ENCODE data around the gene LUC7L3. TPM values are rescaled to one million over a fixed set of nuclear protein-coding genes. Genes with fewer than 3 reads are reported as not detected.

LUC7L3 gene
- total and polyA plus RNA-seq, 2 donors (not counting 1 experiment from before 2014, with no cell fraction given), result 42.9 to 311 TPM

DNA sequence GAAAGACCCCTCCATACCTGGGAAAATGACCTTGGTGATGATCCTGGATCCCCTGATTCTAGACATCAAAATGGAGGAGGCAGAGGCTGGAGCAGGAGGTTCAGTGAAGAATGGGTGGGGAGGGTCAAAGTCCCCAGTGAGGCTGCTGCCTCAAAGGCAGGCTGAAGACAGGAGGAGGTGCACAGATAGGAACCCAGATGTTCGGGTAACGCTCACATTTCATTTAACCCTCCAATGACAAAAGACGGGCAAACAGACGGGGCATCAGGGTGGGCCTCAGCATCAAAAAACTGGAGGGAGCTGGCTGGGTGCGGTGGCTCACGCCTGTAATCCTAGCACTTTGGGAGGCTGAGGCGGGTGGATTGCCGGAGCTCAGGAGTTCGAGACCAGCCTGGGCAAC lies 48.0 kb downstream of the LUC7L3 start, which contains the start of gene ANKRD40CL:
ANKRD40CL (minus strand) TSS at position 73 of the 400 bp plus-strand sequence. CDS start 605 bp downstream, outside the sequence.
- Histone ChIP-seq H3K27ac (ENCODE audit: low read length in 2 of 2) (no peak within 1 kb of the TSS), H3K79me2 (ENCODE audit: control insufficient read depth, insufficient read depth, low read length) (no peaks in the 10 kb centered on the region), H3K4me2 (replicated peaks; ENCODE audit: low read depth, low read length, poor library complexity, severe bottlenecking) (no peak within 1 kb of the TSS), H3K27me3 (replicated peaks in 1 of 4; ENCODE audit: control extremely low read depth in 1 of 4, control insufficient read depth in 3 of 4, insufficient read depth in 4 of 4, low read length in 3 of 4) (no peaks in the 10 kb centered on the region), H3K36me3 (replicated peaks in 1 of 2; ENCODE audit: control extremely low read depth in 1 of 2, control insufficient read depth in 1 of 2, extremely low read depth in 1 of 2, insufficient read depth in 2 of 2, low read length in 1 of 2) (no peaks in the 10 kb centered on the region), H3K9ac (ENCODE audit: low read length) (no peak within 1 kb of the TSS), H3K4me3 (ENCODE audit: control extremely low read depth in 1 of 5, extremely low read depth in 1 of 5, insufficient read depth in 1 of 5, low read depth in 2 of 5, low read length in 4 of 5) (no peak within 1 kb of the TSS), H4K20me1 (ENCODE audit: control insufficient read depth, insufficient read depth, low read length, poor library complexity, severe bottlenecking) (no peaks in the 10 kb centered on the region), H3K4me1 (ENCODE audit: control insufficient read depth in 2 of 2, insufficient read depth in 2 of 2, low read length in 2 of 2) (peaks cover 32 to 35% of the 10 kb centered on the region in 2 donors), H2AFZ (ENCODE audit: insufficient read depth, low read depth, low read length, poor library complexity, severe bottlenecking) (no peak within 1 kb of the TSS), H3K9me3 (ENCODE audit: control extremely low read depth in 1 of 3, control insufficient read depth in 2 of 3, insufficient read depth in 1 of 3, low read length in 2 of 3) (no peaks in the 10 kb centered on the region)
- no peak for ATAC-seq (ENCODE audit: low read depth)
- ChIA-PET CTCF (interaction anchor here (1.7 kb wide), 1 partner anchor 16 kb away, joined by 8 read pairs; no protein-coding TSS in a partner anchor), POLR2A (no interaction called here)
- Mint-ChIP-seq H3K9me3 (ENCODE audit: insufficient read depth) (no peaks in the 10 kb centered on the region), H3K27ac (peak within 1 kb of the TSS; percentile 59), H3K4me3 (peak within 1 kb of the TSS; percentile 44), H3K4me1 (peaks cover 44% of the 10 kb centered on the region), H3K27me3 (no peaks in the 10 kb centered on the region)
- DNase-seq, result no peak
- 97% methylated on average over 6 of the region's 9 CpGs for WGBS (ENCODE audit: insufficient coverage)
- intact Hi-C loops (cut with micrococcal nuclease), result no loop called here
- no peak for TF ChIP-seq EZH2 (IDR thresholded peaks at IDR 0.05; ENCODE audit: borderline replicate concordance, insufficient read depth, low read depth, low read length, poor library complexity, severe bottlenecking)
- TF ChIP-seq CTCF (IDR thresholded peaks at IDR 0.05), result no peak

DNA sequence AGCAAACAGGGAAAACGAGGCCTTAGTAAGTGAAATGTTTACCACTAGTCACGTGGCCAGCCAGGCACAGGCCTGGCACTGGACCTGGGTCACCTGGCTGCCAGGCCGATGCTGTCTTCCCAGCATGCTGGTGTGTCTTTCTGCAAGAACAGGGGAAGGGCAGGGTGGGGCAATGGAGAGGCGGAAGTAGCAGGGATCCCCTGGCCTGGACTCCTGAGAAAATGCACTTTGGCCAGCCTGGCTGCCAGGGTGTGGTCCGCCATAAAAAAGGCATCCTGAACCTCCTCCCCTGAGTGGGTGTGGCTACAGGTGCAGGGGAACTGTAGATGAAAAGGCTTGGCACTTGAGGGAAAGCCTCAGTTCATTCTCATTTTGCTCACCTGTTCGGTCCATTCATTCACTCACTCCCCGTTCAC lies 49.0 kb downstream of the LUC7L3 start:
- 82% methylated on average over 6 of the region's 7 CpGs for WGBS (ENCODE audit: insufficient coverage)
- H3K27me3 Mint-ChIP-seq, result no peaks in the 10 kb centered on the region
- H3K4me3 ChIP-seq (ENCODE audit: control extremely low read depth in 1 of 5, extremely low read depth in 1 of 5, insufficient read depth in 1 of 5, low read depth in 2 of 5, low read length in 4 of 5), result no peak overlapping the region
- H3K4me1 ChIP-seq (ENCODE audit: control insufficient read depth in 2 of 2, insufficient read depth in 2 of 2, low read length in 2 of 2), result peaks cover 27 to 30% of the 10 kb centered on the region in 2 donors
- intact Hi-C loops (cut with micrococcal nuclease), result no loop called here
- H3K9ac ChIP-seq (ENCODE audit: low read length), result no peak overlapping the region
- H3K79me2 ChIP-seq (ENCODE audit: control insufficient read depth, insufficient read depth, low read length), result no peaks in the 10 kb centered on the region
- ATAC-seq (ENCODE audit: low read depth) (no peak), DNase-seq (no peak)
- H4K20me1 ChIP-seq (ENCODE audit: control insufficient read depth, insufficient read depth, low read length, poor library complexity, severe bottlenecking), result no peaks in the 10 kb centered on the region
- no peak overlapping the region for H3K4me3 Mint-ChIP-seq
- ChIA-PET POLR2A (no interaction called here), CTCF (interaction anchor here (1.7 kb wide), 1 partner anchor 15 kb away, joined by 8 read pairs; no protein-coding TSS in a partner anchor)
- H3K27ac Mint-ChIP-seq, result no peak overlapping the region
- no peaks in the 10 kb centered on the region for H3K9me3 Mint-ChIP-seq (ENCODE audit: insufficient read depth)
- no peaks in the 10 kb centered on the region for H3K9me3 ChIP-seq (ENCODE audit: control extremely low read depth in 1 of 3, control insufficient read depth in 2 of 3, insufficient read depth in 1 of 3, low read length in 2 of 3)
- no peak overlapping the region for H2AFZ ChIP-seq (ENCODE audit: insufficient read depth, low read depth, low read length, poor library complexity, severe bottlenecking)
- H3K4me2 ChIP-seq (replicated peaks; ENCODE audit: low read depth, low read length, poor library complexity, severe bottlenecking), result no peak overlapping the region
- no peak for TF ChIP-seq CTCF (IDR thresholded peaks at IDR 0.05)
- TF ChIP-seq EZH2 (IDR thresholded peaks at IDR 0.05; ENCODE audit: borderline replicate concordance, insufficient read depth, low read depth, low read length, poor library complexity, severe bottlenecking), result no peak
- H3K27me3 ChIP-seq (replicated peaks in 1 of 4; ENCODE audit: control extremely low read depth in 1 of 4, control insufficient read depth in 3 of 4, insufficient read depth in 4 of 4, low read length in 3 of 4), result no peaks in the 10 kb centered on the region
- H3K4me1 Mint-ChIP-seq, result peaks cover 36% of the 10 kb centered on the region
- H3K36me3 ChIP-seq (replicated peaks in 1 of 2; ENCODE audit: control extremely low read depth in 1 of 2, control insufficient read depth in 1 of 2, extremely low read depth in 1 of 2, insufficient read depth in 2 of 2, low read length in 1 of 2), result no peaks in the 10 kb centered on the region
- H3K27ac ChIP-seq (ENCODE audit: low read length in 2 of 2), result no peak overlapping the region

All from B cell (primary cell).